K562 (cell line): ENCODE results near the gene CACNA1C.

Experiments
- CBX2 ChIP-seq: fragments of 200-600 bp; sonication (generic); IDR thresholded peaks from one replicate; pipeline ENCODE4 v1.6.1; 2012; ENCODE audit warnings: mild to moderate bottlenecking, low read length, inconsistent platforms; ENCODE audit not compliant: insufficient read depth, poor library complexity, severe bottlenecking
- FOXK2 ChIP-seq, 2 experiments: fragments of 450-650 bp; IDR thresholded peaks in 1 of 2; conservative IDR thresholded peaks in 1 of 2; 2 replicates each; pipeline ENCODE4 v1.6.1; 2016; ENCODE audit warnings: low read depth in 2 of 2, mild to moderate bottlenecking in 1 of 2
- GTF2F1 ChIP-seq: IDR thresholded peaks from 2 replicates; pipeline ENCODE4 v1.6.1; 2011; ENCODE audit warnings: low read depth, low read length, improper control_type of control experiment
- KLF6 ChIP-seq: fragments of 250-450 bp; sonication (Bioruptor Pico); IDR thresholded peaks from 2 replicates; pipeline ENCODE4 v1.4.0; 2020; ENCODE audit warnings: mild to moderate bottlenecking, moderate library complexity, borderline replicate concordance
- NONO ChIP-seq, 2 experiments: fragments of 200-400 bp in 1 of 2; fragments of 450-650 bp in 1 of 2; formaldehyde crosslinking in 1 of 2; IDR thresholded peaks; 2 replicates each; pipeline ENCODE4 v1.6.1; 2017; ENCODE audit warnings: low read depth in 2 of 2, mild to moderate bottlenecking in 2 of 2, moderate library complexity in 2 of 2, low read length in 1 of 2
- NR2F6 ChIP-seq: fragments of 450-650 bp; formaldehyde crosslinking; IDR thresholded peaks from 2 replicates; pipeline ENCODE4 v1.4.0; 2020; ENCODE audit warnings: mild to moderate bottlenecking
- TOE1 ChIP-seq, 2 experiments: fragments of 450-650 bp in 1 of 2; sonication (generic) in 1 of 2; formaldehyde crosslinking in 1 of 2; IDR thresholded peaks; 2 replicates each; pipeline versions ENCODE4 v1.7.1 to v1.8.0; 2016 to 2022; ENCODE audit warnings: borderline replicate concordance in 2 of 2, mild to moderate bottlenecking in 2 of 2, antibody characterized with exemption in 1 of 2, inconsistent platforms in 1 of 2, low read depth in 1 of 2, missing genetic modification reagents in 1 of 2, moderate library complexity in 1 of 2
- TRIM28 ChIP-seq: fragments of 450-650 bp; IDR thresholded peaks from 2 replicates; pipeline ENCODE4 v1.6.1; 2017
- YY1 ChIP-seq, 3 experiments: IDR thresholded peaks; 2 replicates each; pipeline ENCODE4 v1.6.1; 2011; ENCODE audit warnings: low read length in 2 of 3, mild to moderate bottlenecking in 2 of 3, moderate library complexity in 2 of 3, borderline replicate concordance in 1 of 3, control low read depth in 1 of 3, low read depth in 1 of 3; ENCODE audit not compliant: insufficient read depth in 3 of 3, insufficient replicate concordance in 2 of 3, control insufficient read depth in 1 of 3, insufficient read length in 1 of 3; ENCODE audit errors: extremely low read depth in 1 of 3
- ZNF175 ChIP-seq: fragments of 200-800 bp; sonication (Bioruptor generic); IDR thresholded peaks from 2 replicates; pipeline ENCODE4 v1.6.1; 2016; ENCODE audit warnings: low read depth, mild to moderate bottlenecking, missing genetic modification characterization, missing compliant biosample characterization
- ZNF217 ChIP-seq: sonication (generic); formaldehyde crosslinking; IDR thresholded peaks from 2 replicates; pipeline ENCODE4 v1.8.0; 2022; ENCODE audit warnings: mild to moderate bottlenecking, missing genetic modification reagents
- TF ChIP-seq, protein P1 (sequence below), 3 experiments: IDR thresholded peaks in 2 of 3; conservative IDR thresholded peaks in 1 of 3; 2 replicates each; pipeline ENCODE4 v1.5.1; 2011 to 2012; ENCODE audit warnings: low read length in 3 of 3, mild to moderate bottlenecking in 3 of 3, control low read depth in 2 of 3, improper control_type of control experiment in 1 of 3, inconsistent platforms in 1 of 3, low read depth in 1 of 3, mixed read lengths in 1 of 3, moderate library complexity in 1 of 3; ENCODE audit not compliant: insufficient read depth in 2 of 3
- TF ChIP-seq, protein P2 (sequence below): sonication (generic); formaldehyde crosslinking; IDR thresholded peaks from 2 replicates; pipeline ENCODE4 v1.9.0; 2022; ENCODE audit warnings: mild to moderate bottlenecking, missing genetic modification reagents

DNA sequence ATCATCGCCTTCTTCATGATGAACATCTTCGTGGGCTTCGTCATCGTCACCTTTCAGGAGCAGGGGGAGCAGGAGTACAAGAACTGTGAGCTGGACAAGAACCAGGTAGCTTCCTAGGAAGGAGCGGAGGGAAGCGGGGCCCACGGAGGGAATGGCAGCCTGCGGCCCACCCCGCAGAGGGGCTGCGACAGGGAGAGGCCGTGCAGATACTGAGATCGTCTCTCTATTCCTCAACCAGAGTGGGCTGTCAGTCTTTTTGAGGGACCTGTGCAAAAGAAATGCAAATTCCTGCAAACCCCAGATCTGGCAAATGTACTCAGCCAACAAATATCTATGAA, 555.8 kb downstream of the CACNA1C start:
- TF ChIP-seq FOXK2 (conservative IDR thresholded peaks at IDR 0.05 in 1 of 2, IDR thresholded peaks at IDR 0.05 in 1 of 2; ENCODE audit: low read depth in 2 of 2) = no peak
- TF ChIP-seq, protein P1, sequence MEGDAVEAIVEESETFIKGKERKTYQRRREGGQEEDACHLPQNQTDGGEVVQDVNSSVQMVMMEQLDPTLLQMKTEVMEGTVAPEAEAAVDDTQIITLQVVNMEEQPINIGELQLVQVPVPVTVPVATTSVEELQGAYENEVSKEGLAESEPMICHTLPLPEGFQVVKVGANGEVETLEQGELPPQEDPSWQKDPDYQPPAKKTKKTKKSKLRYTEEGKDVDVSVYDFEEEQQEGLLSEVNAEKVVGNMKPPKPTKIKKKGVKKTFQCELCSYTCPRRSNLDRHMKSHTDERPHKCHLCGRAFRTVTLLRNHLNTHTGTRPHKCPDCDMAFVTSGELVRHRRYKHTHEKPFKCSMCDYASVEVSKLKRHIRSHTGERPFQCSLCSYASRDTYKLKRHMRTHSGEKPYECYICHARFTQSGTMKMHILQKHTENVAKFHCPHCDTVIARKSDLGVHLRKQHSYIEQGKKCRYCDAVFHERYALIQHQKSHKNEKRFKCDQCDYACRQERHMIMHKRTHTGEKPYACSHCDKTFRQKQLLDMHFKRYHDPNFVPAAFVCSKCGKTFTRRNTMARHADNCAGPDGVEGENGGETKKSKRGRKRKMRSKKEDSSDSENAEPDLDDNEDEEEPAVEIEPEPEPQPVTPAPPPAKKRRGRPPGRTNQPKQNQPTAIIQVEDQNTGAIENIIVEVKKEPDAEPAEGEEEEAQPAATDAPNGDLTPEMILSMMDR (IDR thresholded peaks at IDR 0.05 in 2 of 3, conservative IDR thresholded peaks at IDR 0.05 in 1 of 3; ENCODE audit: insufficient read depth in 2 of 3, low read depth in 1 of 3, low read length in 3 of 3) = no peak
- TF ChIP-seq TOE1 (IDR thresholded peaks at IDR 0.05; ENCODE audit: borderline replicate concordance) = no peak
- no peak for TF ChIP-seq TOE1 (CRISPR knock-in tag; IDR thresholded peaks at IDR 0.05; ENCODE audit: borderline replicate concordance, low read depth)
- no peak for TF ChIP-seq GTF2F1
- no peak for TF ChIP-seq NR2F6
- no peak for TF ChIP-seq ZNF175 (CRISPR knock-in tag)
- no peak for TF ChIP-seq KLF6 (CRISPR knock-in tag)
- TF ChIP-seq YY1 (IDR thresholded peaks at IDR 0.05; ENCODE audit: borderline replicate concordance in 1 of 3, control insufficient read depth in 1 of 3, extremely low read depth in 1 of 3, insufficient read depth in 3 of 3, insufficient read length in 1 of 3, insufficient replicate concordance in 2 of 3, low read depth in 1 of 3, low read length in 2 of 3) = no peak
- no peak for TF ChIP-seq TRIM28
- TF ChIP-seq NONO (IDR thresholded peaks at IDR 0.05; ENCODE audit: low read depth in 2 of 2, low read length in 1 of 2) = no peak
- no peak for TF ChIP-seq ZNF217 (CRISPR knock-in tag)
- no peak for TF ChIP-seq CBX2
- TF ChIP-seq, protein P2, sequence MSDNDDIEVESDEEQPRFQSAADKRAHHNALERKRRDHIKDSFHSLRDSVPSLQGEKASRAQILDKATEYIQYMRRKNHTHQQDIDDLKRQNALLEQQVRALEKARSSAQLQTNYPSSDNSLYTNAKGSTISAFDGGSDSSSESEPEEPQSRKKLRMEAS (CRISPR knock-in tag) = no peak
